ENCODE results near the gene ALPG. TPM values are rescaled to one million over a fixed set of nuclear protein-coding genes. Genes with fewer than 3 reads are reported as not detected.

ALPG gene
- polyA plus RNA-seq, 1 donor (not counting 4 experiments of a cell fraction or from before 2014, with no cell fraction given) = not detected

GRCh38 chr2:232447091-232447620, 40.5 kb downstream of the ALPG start:
- no peaks in the 10 kb centered on the region for H3K79me2 ChIP-seq (ENCODE audit: control insufficient read depth, insufficient read depth, low read length)
- H3K36me3 ChIP-seq (ENCODE audit: control insufficient read depth in 2 of 2, extremely low read depth in 1 of 2, insufficient read depth in 2 of 2, low read length in 2 of 2) = no peaks in the 10 kb centered on the region
- H3K9me3 ChIP-seq (ENCODE audit: control insufficient read depth, low read depth, low read length) = no peaks in the 10 kb centered on the region
- dilution Hi-C loops (cut with MboI; ENCODE audit: extremely low pct_ligation_motif_present, low sequenced_read_pairs) = loop anchor here (25.0 kb wide), 1 partner anchor 560 kb away; no protein-coding TSS in a partner anchor
- H3K4me2 ChIP-seq (ENCODE audit: control insufficient read depth, extremely low read depth, insufficient read depth, low read depth, low read length) = no peak overlapping the region
- DNase-seq (ENCODE audit: low read depth, low spot score) = no peak
- no peaks in the 10 kb centered on the region for H4K20me1 ChIP-seq (ENCODE audit: control insufficient read depth, extremely low read depth, insufficient read depth, low read length)
- no peak overlapping the region for H3K27ac ChIP-seq (ENCODE audit: control insufficient read depth, insufficient read depth, low read length)
- H2AFZ ChIP-seq (ENCODE audit: control insufficient read depth, low read length) = no peak overlapping the region
- no peak for FAIRE-seq
- TF ChIP-seq EZH2 (IDR thresholded peaks at IDR 0.05; ENCODE audit: low read length) = no peak
- TF ChIP-seq CTCF (optimal IDR thresholded peaks at IDR 0.05 in 1 of 3, IDR thresholded peaks at IDR 0.05 in 1 of 3, conservative IDR thresholded peaks at IDR 0.05 in 1 of 3; ENCODE audit: extremely low read depth in 1 of 3, insufficient read depth in 2 of 3, low read length in 3 of 3) = no peak
- H3K4me1 ChIP-seq (ENCODE audit: control insufficient read depth, extremely low read depth, insufficient read depth, low read length) = no peaks in the 10 kb centered on the region
- H3K4me3 ChIP-seq (ENCODE audit: control insufficient read depth in 2 of 3, extremely low read depth in 1 of 3, insufficient read depth in 2 of 3, low read depth in 1 of 3, low read length in 3 of 3) = no peak overlapping the region
- H3K9me1 ChIP-seq (ENCODE audit: control insufficient read depth, extremely low read depth, insufficient read depth, low read length) = no peaks in the 10 kb centered on the region
- H3K27me3 ChIP-seq (ENCODE audit: control insufficient read depth, extremely low read depth, insufficient read depth, low read length) = no peaks in the 10 kb centered on the region
- H3K9ac ChIP-seq (ENCODE audit: control insufficient read depth, extremely low read depth, insufficient read depth, low read length) = no peak overlapping the region

DNA sequence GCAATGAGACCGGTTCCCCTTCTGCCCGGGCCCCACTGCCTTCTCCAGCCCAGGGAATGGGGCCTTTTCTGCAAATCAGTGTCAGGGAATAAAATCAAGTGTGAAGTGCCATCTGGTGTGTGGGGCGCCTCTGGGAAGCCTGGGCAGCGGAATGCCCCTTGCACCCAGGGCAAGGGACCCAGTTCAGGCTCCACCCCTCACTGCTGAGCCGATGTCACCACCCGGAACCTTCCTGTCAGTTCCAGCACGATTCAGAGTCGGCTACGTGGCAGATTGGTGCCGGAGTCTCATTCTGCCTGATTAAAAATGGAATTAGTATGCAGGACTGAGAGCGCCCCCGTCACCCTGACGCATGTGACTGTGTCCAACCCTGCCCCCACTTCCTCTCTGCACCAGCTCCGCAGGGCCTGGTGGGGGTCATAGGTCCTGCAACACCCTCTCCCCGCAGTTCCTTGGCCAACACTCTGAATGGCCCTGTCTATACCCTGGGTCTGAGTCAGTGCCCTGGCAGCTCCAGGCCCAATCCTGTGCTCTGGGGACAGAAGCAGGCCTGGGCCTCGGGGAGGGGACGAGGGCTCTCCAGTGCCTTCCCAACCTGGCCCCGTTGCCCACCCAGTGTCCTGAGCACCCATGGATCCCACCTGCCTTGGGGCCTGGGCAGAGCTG, 41.1 kb downstream of the ALPG start:
- FAIRE-seq = no peak
- dilution Hi-C loops (cut with MboI; ENCODE audit: extremely low pct_ligation_motif_present, low sequenced_read_pairs) = loop anchor here (25.0 kb wide), 1 partner anchor 560 kb away; no protein-coding TSS in a partner anchor

More for the DNA sequence above, 41.1 kb downstream of the ALPG start:
- no peak overlapping the region for H3K4me2 ChIP-seq (ENCODE audit: control insufficient read depth, extremely low read depth, insufficient read depth, low read depth, low read length)
- H3K36me3 ChIP-seq (ENCODE audit: control insufficient read depth in 2 of 2, extremely low read depth in 1 of 2, insufficient read depth in 2 of 2, low read length in 2 of 2) = no peaks in the 10 kb centered on the region
- H3K9ac ChIP-seq (ENCODE audit: control insufficient read depth, extremely low read depth, insufficient read depth, low read length) = no peak overlapping the region
- no peak for TF ChIP-seq EZH2 (IDR thresholded peaks at IDR 0.05; ENCODE audit: low read length)
- no peak for TF ChIP-seq CTCF (optimal IDR thresholded peaks at IDR 0.05 in 1 of 3, IDR thresholded peaks at IDR 0.05 in 1 of 3, conservative IDR thresholded peaks at IDR 0.05 in 1 of 3; ENCODE audit: extremely low read depth in 1 of 3, insufficient read depth in 2 of 3, low read length in 3 of 3)
- H3K9me3 ChIP-seq (ENCODE audit: control insufficient read depth, low read depth, low read length) = no peaks in the 10 kb centered on the region
- no peak overlapping the region for H3K4me3 ChIP-seq (ENCODE audit: control insufficient read depth in 2 of 3, extremely low read depth in 1 of 3, insufficient read depth in 2 of 3, low read depth in 1 of 3, low read length in 3 of 3)
- no peaks in the 10 kb centered on the region for H3K9me1 ChIP-seq (ENCODE audit: control insufficient read depth, extremely low read depth, insufficient read depth, low read length)
- H3K4me1 ChIP-seq (ENCODE audit: control insufficient read depth, extremely low read depth, insufficient read depth, low read length) = no peaks in the 10 kb centered on the region
- no peak overlapping the region for H3K27ac ChIP-seq (ENCODE audit: control insufficient read depth, insufficient read depth, low read length)
- H3K79me2 ChIP-seq (ENCODE audit: control insufficient read depth, insufficient read depth, low read length) = no peaks in the 10 kb centered on the region
- H4K20me1 ChIP-seq (ENCODE audit: control insufficient read depth, extremely low read depth, insufficient read depth, low read length) = no peaks in the 10 kb centered on the region
- no peak overlapping the region for H2AFZ ChIP-seq (ENCODE audit: control insufficient read depth, low read length)
- DNase-seq (ENCODE audit: low read depth, low spot score) = no peak
- no peaks in the 10 kb centered on the region for H3K27me3 ChIP-seq (ENCODE audit: control insufficient read depth, extremely low read depth, insufficient read depth, low read length)
